ENCODE results near the gene EEF1A2.

DNA sequence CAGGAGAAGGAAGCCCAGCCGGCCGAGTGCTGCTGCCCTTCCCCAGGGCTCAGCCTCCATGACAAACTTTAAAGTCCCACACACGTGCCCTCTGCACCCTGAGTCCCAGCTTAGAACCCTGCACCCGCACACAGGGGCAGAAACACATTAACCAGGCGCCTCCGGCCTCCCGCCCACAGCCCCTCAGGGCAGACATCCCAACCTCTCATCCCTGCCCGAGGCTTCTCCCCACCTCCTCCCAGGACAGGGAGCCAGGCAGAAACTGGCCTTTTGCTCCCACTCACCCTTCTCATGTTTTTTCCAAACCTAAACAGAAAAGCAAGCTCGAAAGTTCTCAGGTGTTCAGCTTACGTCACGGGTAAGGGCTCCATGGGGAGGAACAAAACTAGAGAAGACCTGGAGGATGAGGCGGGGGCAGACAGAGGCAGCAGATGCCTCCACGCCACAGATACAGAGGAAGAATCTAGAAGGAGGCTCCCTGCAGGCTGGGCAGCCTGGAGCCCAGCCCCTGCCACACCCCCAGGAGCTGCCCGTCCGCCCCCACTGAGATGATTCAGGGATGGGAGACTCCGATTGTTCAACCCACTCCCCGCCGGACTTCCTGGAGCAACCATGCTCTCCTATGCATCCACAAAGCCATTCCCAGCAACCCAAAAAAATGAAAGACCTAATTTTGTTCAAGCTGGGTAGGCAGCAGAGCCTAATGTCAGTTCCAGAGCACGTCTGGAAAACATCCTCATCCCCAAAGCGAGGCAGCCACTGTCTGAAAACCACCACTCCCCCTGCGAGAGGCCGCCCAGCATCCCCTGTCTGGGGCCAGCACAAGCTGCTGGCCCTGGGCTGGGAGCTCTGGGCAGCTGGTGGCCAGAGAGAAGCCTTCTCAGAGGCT is 35.2 kb downstream of the EEF1A2 start:
- TF ChIP-seq TAF1 (IDR thresholded peaks at IDR 0.05; ENCODE audit: low read depth) = no peak
- no peak for TF ChIP-seq NFIC (IDR thresholded peaks at IDR 0.05)
- TF ChIP-seq, protein P1, sequence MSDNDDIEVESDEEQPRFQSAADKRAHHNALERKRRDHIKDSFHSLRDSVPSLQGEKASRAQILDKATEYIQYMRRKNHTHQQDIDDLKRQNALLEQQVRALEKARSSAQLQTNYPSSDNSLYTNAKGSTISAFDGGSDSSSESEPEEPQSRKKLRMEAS (IDR thresholded peaks at IDR 0.05) = no peak
- TF ChIP-seq, protein P2, sequence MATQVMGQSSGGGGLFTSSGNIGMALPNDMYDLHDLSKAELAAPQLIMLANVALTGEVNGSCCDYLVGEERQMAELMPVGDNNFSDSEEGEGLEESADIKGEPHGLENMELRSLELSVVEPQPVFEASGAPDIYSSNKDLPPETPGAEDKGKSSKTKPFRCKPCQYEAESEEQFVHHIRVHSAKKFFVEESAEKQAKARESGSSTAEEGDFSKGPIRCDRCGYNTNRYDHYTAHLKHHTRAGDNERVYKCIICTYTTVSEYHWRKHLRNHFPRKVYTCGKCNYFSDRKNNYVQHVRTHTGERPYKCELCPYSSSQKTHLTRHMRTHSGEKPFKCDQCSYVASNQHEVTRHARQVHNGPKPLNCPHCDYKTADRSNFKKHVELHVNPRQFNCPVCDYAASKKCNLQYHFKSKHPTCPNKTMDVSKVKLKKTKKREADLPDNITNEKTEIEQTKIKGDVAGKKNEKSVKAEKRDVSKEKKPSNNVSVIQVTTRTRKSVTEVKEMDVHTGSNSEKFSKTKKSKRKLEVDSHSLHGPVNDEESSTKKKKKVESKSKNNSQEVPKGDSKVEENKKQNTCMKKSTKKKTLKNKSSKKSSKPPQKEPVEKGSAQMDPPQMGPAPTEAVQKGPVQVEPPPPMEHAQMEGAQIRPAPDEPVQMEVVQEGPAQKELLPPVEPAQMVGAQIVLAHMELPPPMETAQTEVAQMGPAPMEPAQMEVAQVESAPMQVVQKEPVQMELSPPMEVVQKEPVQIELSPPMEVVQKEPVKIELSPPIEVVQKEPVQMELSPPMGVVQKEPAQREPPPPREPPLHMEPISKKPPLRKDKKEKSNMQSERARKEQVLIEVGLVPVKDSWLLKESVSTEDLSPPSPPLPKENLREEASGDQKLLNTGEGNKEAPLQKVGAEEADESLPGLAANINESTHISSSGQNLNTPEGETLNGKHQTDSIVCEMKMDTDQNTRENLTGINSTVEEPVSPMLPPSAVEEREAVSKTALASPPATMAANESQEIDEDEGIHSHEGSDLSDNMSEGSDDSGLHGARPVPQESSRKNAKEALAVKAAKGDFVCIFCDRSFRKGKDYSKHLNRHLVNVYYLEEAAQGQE (IDR thresholded peaks at IDR 0.05; ENCODE audit: low read depth) = no peak
- TF ChIP-seq YY1 (IDR thresholded peaks at IDR 0.05; ENCODE audit: low read depth) = no peak
- no peak for TF ChIP-seq RAD21 (IDR thresholded peaks at IDR 0.05; ENCODE audit: low read depth)
- no peak for TF ChIP-seq EGR1 (IDR thresholded peaks at IDR 0.05)
